IMR-90 (cell line): Measurements from ENCODE around the gene ABL2. TPM values are rescaled to one million over a fixed set of nuclear protein-coding genes. Genes with fewer than 3 reads are reported as not detected.

Experiments
- ATAC-seq: fragments of 200-7000 bp; cut with Tn5 transposase; 2 replicates; pipeline ENCODE4 v1.9.1; 2020; ENCODE audit warnings: low read depth, mild to moderate bottlenecking, moderate library complexity
- BruUV-seq: library from RNA; stranded (reverse); fragments of 400-500 nt; replicated peaks from 2 replicates; lab custom pipeline; 2021; lab: Mats Ljungman, UMichigan
- CTCF ChIA-PET: fragments of 300-600 bp; formaldehyde crosslinking; extraction: SDS; loops from one replicate; lab custom pipeline; 2021; ENCODE audit warnings: antibody characterized with exemption; lab: Yijun Ruan, JAX
- POLR2A ChIA-PET: fragments of 300-600 bp; sonication (Branson Sonifier 250); formaldehyde crosslinking; loops from one replicate; lab custom pipeline; 2022; ENCODE audit warnings: antibody characterized with exemption; ENCODE audit not compliant: unreplicated experiment; lab: Charles Lee
- DNase-seq: peaks from one replicate; pipeline ENCODE4 v3.0.0; 2013
- H2AFZ ChIP-seq: replicated peaks from 2 replicates; pipeline ENCODE3; 2013; ENCODE audit warnings: low read length, mild to moderate bottlenecking; ENCODE audit not compliant: poor library complexity
- H2AK5ac ChIP-seq: 2 replicates; pipeline ENCODE4 v1.6.1; 2013; ENCODE audit warnings: low read depth, low read length, inconsistent platforms
- H2AK9ac ChIP-seq: replicated peaks from 2 replicates; pipeline ENCODE3; 2013; ENCODE audit warnings: mild to moderate bottlenecking, low read depth, low read length, moderate library complexity; ENCODE audit not compliant: poor library complexity
- H2BK120ac ChIP-seq: 2 replicates; pipeline ENCODE4 v1.6.1; 2013; ENCODE audit warnings: low read depth, low read length, inconsistent platforms
- H2BK15ac ChIP-seq: 3 replicates; pipeline ENCODE4 v1.6.1; 2013; ENCODE audit warnings: low read depth, low read length, inconsistent platforms
- H2BK20ac ChIP-seq: 2 replicates; pipeline ENCODE4 v1.6.1; 2013; ENCODE audit warnings: low read depth, mild to moderate bottlenecking, inconsistent platforms, low read length, moderate library complexity
- H2BK5ac ChIP-seq: 2 replicates; pipeline ENCODE4 v1.6.1; 2013; ENCODE audit warnings: mild to moderate bottlenecking, low read depth, low read length, inconsistent platforms; ENCODE audit not compliant: poor library complexity, severe bottlenecking
- H3K14ac ChIP-seq: replicated peaks from 2 replicates; pipeline ENCODE4 v1.6.1; 2013; ENCODE audit warnings: low read depth, low read length, inconsistent platforms
- H3K18ac ChIP-seq: 2 replicates; pipeline ENCODE4 v1.6.1; 2013; ENCODE audit warnings: low read depth, low read length, control low read depth
- H3K23ac ChIP-seq: 2 replicates; pipeline ENCODE4 v1.6.1; 2013; ENCODE audit warnings: low read depth, low read length, inconsistent platforms
- H3K27ac ChIP-seq: 2 replicates; pipeline ENCODE4 v1.5.1; 2013; ENCODE audit warnings: mild to moderate bottlenecking, control low read depth, low read length; ENCODE audit not compliant: insufficient read depth
- H3K27me3 ChIP-seq: 2 replicates; pipeline ENCODE4 v1.6.1; 2013; ENCODE audit warnings: low read length; ENCODE audit not compliant: control insufficient read depth, insufficient read depth
- H3K36me3 ChIP-seq: 2 replicates; pipeline ENCODE4 v1.6.1; 2013; ENCODE audit warnings: low read length, mixed read lengths; ENCODE audit not compliant: control insufficient read depth, insufficient read depth
- H3K4ac ChIP-seq: 2 replicates; pipeline ENCODE4 v1.6.1; 2013; ENCODE audit warnings: low read depth, low read length, inconsistent platforms
- H3K4me1 ChIP-seq: 2 replicates; pipeline ENCODE4 v1.6.1; 2013; ENCODE audit warnings: low read length, mixed read lengths; ENCODE audit not compliant: control insufficient read depth, insufficient read depth
- H3K4me2 ChIP-seq: 2 replicates; pipeline ENCODE4 v1.6.1; 2013; ENCODE audit warnings: low read depth, mild to moderate bottlenecking, control low read depth, low read length, moderate library complexity
- H3K4me3 ChIP-seq: 2 replicates; pipeline ENCODE4 v1.5.1; 2013; ENCODE audit warnings: low read depth, mild to moderate bottlenecking, control low read depth, low read length, moderate library complexity; ENCODE audit not compliant: insufficient read depth
- H3K56ac ChIP-seq: 2 replicates; pipeline ENCODE4 v1.6.1; 2013; ENCODE audit warnings: low read length, inconsistent platforms; ENCODE audit not compliant: insufficient read depth; ENCODE audit errors: extremely low read depth
- H3K79me1 ChIP-seq, 2 experiments: 2 replicates each; pipeline ENCODE4 v1.6.1; 2013; ENCODE audit warnings: low read length in 2 of 2, inconsistent platforms in 1 of 2, low read depth in 1 of 2
- H3K9ac ChIP-seq: 2 replicates; pipeline ENCODE4 v1.6.1; 2013; ENCODE audit warnings: low read depth, low read length, control low read depth
- H3K9me1 ChIP-seq: 2 replicates; pipeline ENCODE4 v1.6.1; 2013; ENCODE audit warnings: low read length, inconsistent platforms; ENCODE audit not compliant: insufficient read depth
- H3K9me3 ChIP-seq: 2 replicates; pipeline ENCODE4 v1.6.1; 2013; ENCODE audit warnings: low read length; ENCODE audit not compliant: control insufficient read depth, insufficient read depth
- H4K20me1 ChIP-seq: 2 replicates; pipeline ENCODE4 v1.6.1; 2013; ENCODE audit warnings: low read length, inconsistent platforms; ENCODE audit not compliant: insufficient read depth
- H4K5ac ChIP-seq: 2 replicates; pipeline ENCODE4 v1.6.1; 2013; ENCODE audit warnings: mild to moderate bottlenecking, low read depth, low read length, control low read depth
- H4K8ac ChIP-seq, 2 experiments: 2 replicates each; pipeline ENCODE4 v1.6.1; 2013; ENCODE audit warnings: low read depth in 2 of 2, low read length in 2 of 2, control low read depth in 1 of 2, inconsistent platforms in 1 of 2
- H4K91ac ChIP-seq: 2 replicates; pipeline ENCODE4 v1.6.1; 2013; ENCODE audit warnings: low read depth, low read length, inconsistent platforms; ENCODE audit not compliant: insufficient read depth
- BHLHE40 ChIP-seq: fragments of 150-350 bp; IDR thresholded peaks from 2 replicates; pipeline ENCODE4 v1.6.1; 2016; ENCODE audit warnings: mild to moderate bottlenecking, low read depth, low read length
- CEBPB ChIP-seq: IDR thresholded peaks from 2 replicates; pipeline ENCODE4 v1.6.1; 2012; ENCODE audit warnings: low read depth, low read length, improper control_type of control experiment
- CHD1 ChIP-seq: IDR thresholded peaks from 2 replicates; pipeline ENCODE4 v1.6.1; 2012; ENCODE audit warnings: low read depth, low read length, improper control_type of control experiment
- FOS ChIP-seq: fragments of 150-350 bp; IDR thresholded peaks from 2 replicates; pipeline ENCODE4 v1.6.1; 2016; ENCODE audit warnings: low read depth, low read length
- MAFK ChIP-seq: IDR thresholded peaks from 2 replicates; pipeline ENCODE4 v1.6.1; 2012; ENCODE audit warnings: low read depth, low read length, improper control_type of control experiment
- MAZ ChIP-seq: IDR thresholded peaks from 2 replicates; pipeline ENCODE4 v1.6.1; 2012; ENCODE audit warnings: low read depth, mild to moderate bottlenecking, low read length, improper control_type of control experiment, moderate library complexity, borderline replicate concordance
- MXI1 ChIP-seq: IDR thresholded peaks from 2 replicates; pipeline ENCODE4 v1.6.1; 2012; ENCODE audit warnings: low read depth, mild to moderate bottlenecking, low read length, moderate library complexity, borderline replicate concordance
- NFE2L2 ChIP-seq: fragments of 150-350 bp; IDR thresholded peaks from 2 replicates; pipeline ENCODE4 v1.6.1; 2016; ENCODE audit warnings: low read depth, mild to moderate bottlenecking, low read length
- POLR2A ChIP-seq: IDR thresholded peaks from 2 replicates; pipeline ENCODE4 v1.6.1; 2012; ENCODE audit warnings: mild to moderate bottlenecking, low read depth, low read length
- SMC3 ChIP-seq: fragments of 150-350 bp; IDR thresholded peaks from 2 replicates; pipeline ENCODE4 v1.6.1; 2016; ENCODE audit warnings: low read depth, mild to moderate bottlenecking, antibody characterized with exemption, low read length, moderate library complexity
- WGBS, 2 experiments: methylation state at CpG; one replicate each; pipeline versions ENCODE4 v1.1.5 to v1.1.7; 2013; ENCODE audit warnings: missing lambda C conversion rate in 2 of 2; ENCODE audit not compliant: insufficient read length in 1 of 2; ENCODE audit errors: extremely low coverage in 2 of 2; 5-methylcytosine and 5-hydroxymethylcytosine counted together
- dilution Hi-C: fragments of 300-500 bp; cut with HindIII; formaldehyde crosslinking; loops from one replicate; pipeline ENCODE4 v1.14.3; 2018; ENCODE audit warnings: low sequenced_read_pairs; ENCODE audit not compliant: unreplicated experiment
- in situ Hi-C: fragments of 300-500 bp; cut with MboI; formaldehyde crosslinking; loops from 3 replicates; pipeline ENCODE4 v1.14.3; 2019; ENCODE audit warnings: low sequenced_read_pairs, inconsistent platforms, mixed read lengths
- intact Hi-C: fragments of 100-400 bp; cut with micrococcal nuclease; formaldehyde crosslinking; loops from 2 replicates; pipeline ENCODE4 v1.10.0; 2022
- polyA plus RNA-seq, 3 experiments: library from polyadenylated mRNA; depleted of rRNA; stranded (reverse); fragments of >200 nt; gene quantifications; 2 replicates each; pipeline ENCODE4 v1.2.3, GENCODE V29; 2012; ENCODE audit warnings: low replicate concordance in 1 of 3
- total RNA-seq: library from RNA; depleted of rRNA; stranded (reverse); fragments of >200 nt; gene quantifications from 2 replicates; pipeline ENCODE4 v1.2.3, GENCODE V29; 2012
- TF ChIP-seq, protein P1 (sequence below): fragments of 150-350 bp; IDR thresholded peaks from 2 replicates; pipeline ENCODE4 v1.6.1; 2016; ENCODE audit warnings: low read depth, mild to moderate bottlenecking, low read length, moderate library complexity, borderline replicate concordance
- TF ChIP-seq, protein P2 (sequence below): fragments of 150-350 bp; IDR thresholded peaks from 2 replicates; pipeline ENCODE4 v1.6.1; 2017; ENCODE audit warnings: mild to moderate bottlenecking, antibody characterized with exemption, low read length, low read depth

The ABL2 gene
- total and polyA plus RNA-seq, 2 of the 4 experiments (the other 2 are of a cell fraction) = 9.7 to 110 TPM

DNA sequence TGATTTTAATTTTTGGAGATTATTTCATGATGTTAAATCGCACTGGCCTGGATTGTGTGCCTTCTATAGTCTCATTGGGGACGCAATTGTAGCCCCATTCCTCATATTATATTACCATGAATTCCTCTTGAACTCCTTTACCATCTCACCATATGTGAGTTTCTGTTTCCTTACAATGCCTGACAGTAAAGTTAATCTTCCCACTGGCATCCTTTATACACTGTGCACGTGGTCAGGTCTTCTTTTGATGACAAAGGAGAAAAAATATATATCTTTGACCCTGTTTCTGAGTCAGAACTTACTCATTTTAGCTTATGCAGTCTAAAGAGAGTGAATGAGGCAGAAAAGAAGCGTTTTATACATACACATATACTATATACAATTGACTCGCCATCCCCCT, 774 bp upstream of the ABL2 start:
- no peak overlapping the region for H3K27ac ChIP-seq

More for the DNA sequence above, 774 bp upstream of the ABL2 start:
- H2AK5ac ChIP-seq = no peak overlapping the region
- dilution Hi-C loops (no loop called here), intact Hi-C loops (no loop called here), in situ Hi-C loops (loop anchor here (25.0 kb wide), 1 partner anchor 582 kb away; no protein-coding TSS in a partner anchor)
- H4K5ac ChIP-seq = no peak overlapping the region
- ATAC-seq = peak; percentile 35; the same call in 1 of the 2 replicates
- CTCF ChIA-PET = no interaction called here
- peak overlapping the region; percentile 100 for H3K4me2 ChIP-seq
- peak overlapping the region; percentile 88 for H2BK5ac ChIP-seq
- H2BK15ac ChIP-seq = no peak overlapping the region
- TF ChIP-seq BHLHE40 (peak; percentile 72), SMC3 (no peak), FOS (peak; percentile 35; the same call in 1 of the 2 replicates), MXI1 (peak; percentile 80), NFE2L2 (no peak), MAZ (no peak), POLR2A (no peak), MAFK (peak; percentile 68; the same call in 1 of the 2 replicates), CEBPB (no peak), CHD1 (no peak)
- TF ChIP-seq, protein P1, sequence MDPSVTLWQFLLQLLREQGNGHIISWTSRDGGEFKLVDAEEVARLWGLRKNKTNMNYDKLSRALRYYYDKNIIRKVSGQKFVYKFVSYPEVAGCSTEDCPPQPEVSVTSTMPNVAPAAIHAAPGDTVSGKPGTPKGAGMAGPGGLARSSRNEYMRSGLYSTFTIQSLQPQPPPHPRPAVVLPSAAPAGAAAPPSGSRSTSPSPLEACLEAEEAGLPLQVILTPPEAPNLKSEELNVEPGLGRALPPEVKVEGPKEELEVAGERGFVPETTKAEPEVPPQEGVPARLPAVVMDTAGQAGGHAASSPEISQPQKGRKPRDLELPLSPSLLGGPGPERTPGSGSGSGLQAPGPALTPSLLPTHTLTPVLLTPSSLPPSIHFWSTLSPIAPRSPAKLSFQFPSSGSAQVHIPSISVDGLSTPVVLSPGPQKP = no peak
- TF ChIP-seq, protein P2, sequence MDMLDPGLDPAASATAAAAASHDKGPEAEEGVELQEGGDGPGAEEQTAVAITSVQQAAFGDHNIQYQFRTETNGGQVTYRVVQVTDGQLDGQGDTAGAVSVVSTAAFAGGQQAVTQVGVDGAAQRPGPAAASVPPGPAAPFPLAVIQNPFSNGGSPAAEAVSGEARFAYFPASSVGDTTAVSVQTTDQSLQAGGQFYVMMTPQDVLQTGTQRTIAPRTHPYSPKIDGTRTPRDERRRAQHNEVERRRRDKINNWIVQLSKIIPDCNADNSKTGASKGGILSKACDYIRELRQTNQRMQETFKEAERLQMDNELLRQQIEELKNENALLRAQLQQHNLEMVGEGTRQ = peak; percentile 86
- H3K4me3 ChIP-seq = peak overlapping the region; percentile 99
- H3K36me3 ChIP-seq = no peaks in the 10 kb centered on the region
- H2BK20ac ChIP-seq = no peak overlapping the region
- H3K4me1 ChIP-seq = peaks cover 4% of the 10 kb centered on the region; the same call in 1 of the 2 replicates
- no peaks in the 10 kb centered on the region for H3K27me3 ChIP-seq
- no CpG with 5 or more reads among the region's 5 CpGs for WGBS, 2 experiments
- H2AFZ ChIP-seq = no peak overlapping the region
- peak; percentile 86 for DNase-seq
- no peak overlapping the region for H4K8ac ChIP-seq
- no peak overlapping the region for H2BK120ac ChIP-seq
- no peak overlapping the region for H3K56ac ChIP-seq
- H4K91ac ChIP-seq = no peak overlapping the region
- H3K9ac ChIP-seq = no peak overlapping the region
- POLR2A ChIA-PET = interaction anchor here (0.6 kb wide), 1 partner anchor 23 kb away, joined by 3 read pairs; no protein-coding TSS in a partner anchor
- H3K9me1 ChIP-seq = peaks cover 4% of the 10 kb centered on the region; the same call in 1 of the 2 replicates
- no peak overlapping the region for H3K18ac ChIP-seq
- no peak overlapping the region for H3K4ac ChIP-seq
- H3K23ac ChIP-seq = no peak overlapping the region
- H4K20me1 ChIP-seq = peaks cover 6% of the 10 kb centered on the region; the same call in 1 of the 2 replicates
- H2AK9ac ChIP-seq = no peak overlapping the region
- BruUV-seq = no TSS peak
- H3K9me3 ChIP-seq = no peaks in the 10 kb centered on the region
- no peak overlapping the region for H3K14ac ChIP-seq
- peaks cover 10 to 25% of the 10 kb centered on the region in 2 experiments for H3K79me1 ChIP-seq
